HEK293 (cell line): Measurements from ENCODE around the gene MMP24OS.
"Not testable (repeated sequence)": the region's sequence is repeated elsewhere in the genome, so short reads cannot be mapped to it uniquely, and the experiment has no call there.

ENCODE experiments used
- CTCF ChIP-seq: fragments of 450-650 bp; formaldehyde crosslinking; IDR thresholded peaks from 2 replicates; pipeline ENCODE4 v1.5.1; 2016; ENCODE audit warnings: missing biosample characterization, missing genetic modification characterization
- REST ChIP-seq: fragments of 450-650 bp; formaldehyde crosslinking; IDR thresholded peaks from 2 replicates; pipeline ENCODE4 v1.5.1; 2016; ENCODE audit warnings: missing biosample characterization, missing genetic modification characterization
- SP2 ChIP-seq: fragments of 450-650 bp; formaldehyde crosslinking; IDR thresholded peaks from 2 replicates; pipeline ENCODE4 v1.5.1; 2016; ENCODE audit warnings: missing biosample characterization, missing genetic modification characterization
- YY1 ChIP-seq: fragments of 450-650 bp; formaldehyde crosslinking; IDR thresholded peaks from 2 replicates; pipeline ENCODE4 v1.5.1; 2018; ENCODE audit warnings: missing biosample characterization, missing genetic modification characterization
- ZNF214 ChIP-seq: fragments of 450-650 bp; formaldehyde crosslinking; IDR thresholded peaks from 2 replicates; pipeline ENCODE4 v1.5.1; 2017; ENCODE audit warnings: missing biosample characterization, mild to moderate bottlenecking, missing genetic modification characterization, borderline replicate concordance
- ZNF473 ChIP-seq: fragments of 450-650 bp; formaldehyde crosslinking; IDR thresholded peaks from 2 replicates; pipeline ENCODE4 v1.5.1; 2017; ENCODE audit warnings: missing biosample characterization, missing genetic modification characterization
- ZNF670 ChIP-seq: fragments of 450-650 bp; formaldehyde crosslinking; IDR thresholded peaks from 2 replicates; pipeline ENCODE4 v1.5.1; 2016; ENCODE audit warnings: missing biosample characterization, missing genetic modification characterization, low read depth
- ZNF747 ChIP-seq: fragments of 450-650 bp; formaldehyde crosslinking; IDR thresholded peaks from 2 replicates; pipeline ENCODE4 v1.5.1; 2016; ENCODE audit warnings: missing biosample characterization, missing genetic modification characterization

- not testable (repeated sequence) for TF ChIP-seq CTCF (tag by site-specific recombination); ZNF747 (tag by site-specific recombination); ZNF670; REST; ZNF473 (tag by site-specific recombination); ZNF214 (tag by site-specific recombination); YY1; SP2 (tag by site-specific recombination)
Measured at GRCh38 chr20:35315632-35316020, 37.7 kb upstream of the MMP24OS start.
